Glutamatergic neuron (in vitro differentiated cells): ENCODE measurements around the gene TCF7L2. TPM values are rescaled to one million over a fixed set of nuclear protein-coding genes. Genes with fewer than 3 reads are reported as not detected.

Source experiments
- DNase-seq: peaks from one replicate; pipeline ENCODE4 v3.0.0; 2022
- H3K27ac Mint-ChIP-seq: one replicate; pipeline ENCODE4 v1.8.0; 2020; ENCODE audit warnings: mild to moderate bottlenecking, mixed read lengths, inconsistent platforms; ENCODE audit not compliant: unreplicated experiment
- H3K27me3 Mint-ChIP-seq: one replicate; pipeline ENCODE4 v1.8.0; 2020; ENCODE audit warnings: mild to moderate bottlenecking, moderate library complexity, mixed read lengths, inconsistent platforms; ENCODE audit not compliant: unreplicated experiment
- H3K36me3 Mint-ChIP-seq: one replicate; pipeline ENCODE4 v1.8.0; 2020; ENCODE audit warnings: mild to moderate bottlenecking, mixed read lengths, inconsistent platforms; ENCODE audit not compliant: unreplicated experiment
- H3K4me1 Mint-ChIP-seq: one replicate; pipeline ENCODE4 v1.8.0; 2020; ENCODE audit warnings: mild to moderate bottlenecking, low read depth, mixed read lengths, inconsistent platforms; ENCODE audit not compliant: unreplicated experiment
- H3K4me3 Mint-ChIP-seq: one replicate; pipeline ENCODE4 v1.8.0; 2020; ENCODE audit warnings: mild to moderate bottlenecking, mixed read lengths, inconsistent platforms; ENCODE audit not compliant: unreplicated experiment
- H3K9me3 Mint-ChIP-seq: one replicate; pipeline ENCODE4 v1.8.0; 2020; ENCODE audit warnings: mild to moderate bottlenecking, moderate library complexity, mixed read lengths, inconsistent platforms; ENCODE audit not compliant: unreplicated experiment
- total RNA-seq: library from RNA; stranded (reverse); fragmentation: NEBNext Ultra II Directional; extraction: Animal tissue kit (Norgen Biotek cat#: 25700); gene quantifications from one replicate; pipeline ENCODE4 v1.2.1, GENCODE V29; 2021; ENCODE audit not compliant: unreplicated experiment
- TF ChIP-seq, protein P1 (sequence below): fragments of 200-600 bp; sonication (generic); IDR thresholded peaks from one replicate; pipeline ENCODE4 v1.5.0; 2021; ENCODE audit not compliant: partially characterized antibody, unreplicated experiment

TCF7L2 gene
- total RNA-seq, 1 donor from 2014 or later, result 5.0 TPM

DNA sequence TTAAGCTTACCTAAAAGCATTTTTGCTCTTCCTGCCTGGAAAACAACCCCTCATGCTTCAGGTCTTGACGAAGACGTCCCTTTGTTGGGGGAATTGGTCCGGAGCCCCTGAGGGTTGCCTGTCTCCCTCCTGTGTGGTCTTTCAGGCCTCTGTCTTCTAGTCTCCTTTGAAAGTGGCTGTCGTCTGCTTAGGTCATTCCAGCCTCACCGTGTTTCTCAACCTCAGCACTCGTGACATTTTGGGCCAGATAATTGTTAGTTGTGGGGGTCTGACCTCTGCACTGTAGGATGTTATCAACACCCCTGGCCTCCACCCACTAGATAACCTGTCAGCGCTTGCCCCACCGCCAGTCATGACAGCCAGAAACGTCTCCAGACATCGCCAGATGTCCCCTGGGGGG, 219.1 kb downstream of the TCF7L2 start:
- Mint-ChIP-seq H3K27ac (no peak overlapping the region), H3K4me3 (no peak overlapping the region), H3K4me1 (peaks cover 3% of the 10 kb centered on the region), H3K27me3 (peaks cover 2% of the 10 kb centered on the region), H3K9me3 (peaks cover 4% of the 10 kb centered on the region), H3K36me3 (no peaks in the 10 kb centered on the region)
- DNase-seq, result no peak
- TF ChIP-seq, protein P1, sequence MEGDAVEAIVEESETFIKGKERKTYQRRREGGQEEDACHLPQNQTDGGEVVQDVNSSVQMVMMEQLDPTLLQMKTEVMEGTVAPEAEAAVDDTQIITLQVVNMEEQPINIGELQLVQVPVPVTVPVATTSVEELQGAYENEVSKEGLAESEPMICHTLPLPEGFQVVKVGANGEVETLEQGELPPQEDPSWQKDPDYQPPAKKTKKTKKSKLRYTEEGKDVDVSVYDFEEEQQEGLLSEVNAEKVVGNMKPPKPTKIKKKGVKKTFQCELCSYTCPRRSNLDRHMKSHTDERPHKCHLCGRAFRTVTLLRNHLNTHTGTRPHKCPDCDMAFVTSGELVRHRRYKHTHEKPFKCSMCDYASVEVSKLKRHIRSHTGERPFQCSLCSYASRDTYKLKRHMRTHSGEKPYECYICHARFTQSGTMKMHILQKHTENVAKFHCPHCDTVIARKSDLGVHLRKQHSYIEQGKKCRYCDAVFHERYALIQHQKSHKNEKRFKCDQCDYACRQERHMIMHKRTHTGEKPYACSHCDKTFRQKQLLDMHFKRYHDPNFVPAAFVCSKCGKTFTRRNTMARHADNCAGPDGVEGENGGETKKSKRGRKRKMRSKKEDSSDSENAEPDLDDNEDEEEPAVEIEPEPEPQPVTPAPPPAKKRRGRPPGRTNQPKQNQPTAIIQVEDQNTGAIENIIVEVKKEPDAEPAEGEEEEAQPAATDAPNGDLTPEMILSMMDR, result no peak

DNA sequence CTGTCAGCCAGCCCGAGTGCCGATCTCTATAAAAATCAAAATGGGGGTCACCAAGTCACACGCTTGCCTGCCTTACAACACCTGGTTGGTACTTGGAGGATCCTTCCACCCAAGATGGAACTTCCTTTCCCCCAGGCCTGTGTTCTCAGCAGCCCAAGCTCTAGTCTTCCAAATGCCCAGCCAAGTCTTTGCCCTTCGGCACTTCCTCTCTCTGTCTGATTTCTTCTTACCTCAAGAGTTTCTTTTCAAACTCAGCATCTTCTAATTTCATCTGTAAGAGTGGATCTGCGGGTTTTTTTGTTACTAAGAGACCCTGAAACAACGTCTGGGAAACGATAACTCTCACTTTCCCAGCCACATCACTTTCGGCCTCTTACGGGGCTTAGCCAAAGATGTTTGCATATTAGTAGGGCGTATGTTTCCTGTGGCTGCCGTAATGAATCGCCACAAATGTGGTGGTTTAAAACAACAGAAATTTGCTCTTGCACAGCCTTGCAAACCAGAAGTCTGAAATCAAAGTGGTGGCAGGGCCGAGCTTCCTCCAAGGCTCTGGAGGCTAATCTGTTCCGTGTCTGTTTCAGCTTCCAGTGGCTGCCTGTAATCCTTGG, 219.9 kb downstream of the TCF7L2 start:
- peaks cover 3% of the 10 kb centered on the region for H3K4me1 Mint-ChIP-seq
- DNase-seq, result no peak
- no peaks in the 10 kb centered on the region for H3K36me3 Mint-ChIP-seq
- TF ChIP-seq, protein P1, result no peak
- H3K9me3 Mint-ChIP-seq, result peaks cover 3% of the 10 kb centered on the region
- H3K27me3 Mint-ChIP-seq, result peaks cover 2% of the 10 kb centered on the region
- no peak overlapping the region for H3K4me3 Mint-ChIP-seq
- no peak overlapping the region for H3K27ac Mint-ChIP-seq

DNA sequence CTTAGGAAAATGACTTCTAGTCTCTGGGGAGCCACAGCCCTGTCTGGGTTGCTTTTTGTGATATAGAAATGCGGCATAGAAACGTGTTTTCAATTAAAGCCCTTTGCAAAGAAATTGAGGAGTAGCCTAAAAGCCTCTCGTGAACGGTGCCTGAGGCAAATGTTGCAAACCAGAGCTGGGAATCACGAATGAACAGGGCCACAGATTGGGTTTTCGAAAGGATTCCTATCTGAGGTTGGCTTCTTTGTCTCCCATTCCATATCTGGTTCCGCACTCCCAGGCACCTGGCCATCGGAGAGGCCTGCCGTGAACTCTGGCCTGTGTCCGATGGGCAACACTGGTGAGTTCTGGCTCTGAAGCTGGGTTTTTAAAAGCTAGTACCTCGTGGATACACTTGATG, 221.6 kb downstream of the TCF7L2 start:
- Mint-ChIP-seq H3K9me3 (no peaks in the 10 kb centered on the region), H3K27ac (no peak overlapping the region), H3K36me3 (no peaks in the 10 kb centered on the region), H3K4me1 (no peaks in the 10 kb centered on the region), H3K27me3 (peaks cover 2% of the 10 kb centered on the region), H3K4me3 (no peak overlapping the region)
- TF ChIP-seq, protein P1, result no peak
- DNase-seq, result no peak

DNA sequence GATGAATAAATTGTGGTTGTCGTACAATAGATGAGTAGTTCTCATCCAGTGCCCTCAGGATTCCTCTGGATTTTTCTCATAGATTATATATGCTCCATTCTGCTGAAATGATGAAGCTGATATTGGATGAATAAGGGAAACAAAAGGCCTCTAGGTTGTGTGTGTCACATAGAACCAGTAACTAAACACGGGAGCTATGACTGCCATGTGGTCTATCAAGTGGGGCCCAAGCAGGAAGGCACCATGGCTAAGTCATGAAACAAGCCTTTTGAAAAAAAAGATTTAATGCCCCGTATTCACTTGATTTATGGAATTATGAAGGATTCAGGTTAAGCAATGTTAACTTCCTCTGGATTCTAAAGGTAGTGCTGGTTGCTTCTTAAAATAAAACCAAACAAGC, 225.1 kb downstream of the TCF7L2 start:
- Mint-ChIP-seq H3K9me3 (no peaks in the 10 kb centered on the region), H3K27me3 (peaks cover 2% of the 10 kb centered on the region), H3K27ac (no peak overlapping the region), H3K4me1 (peaks cover 2% of the 10 kb centered on the region), H3K36me3 (no peaks in the 10 kb centered on the region), H3K4me3 (no peak overlapping the region)
- DNase-seq, result no peak
- TF ChIP-seq, protein P1, result no peak

DNA sequence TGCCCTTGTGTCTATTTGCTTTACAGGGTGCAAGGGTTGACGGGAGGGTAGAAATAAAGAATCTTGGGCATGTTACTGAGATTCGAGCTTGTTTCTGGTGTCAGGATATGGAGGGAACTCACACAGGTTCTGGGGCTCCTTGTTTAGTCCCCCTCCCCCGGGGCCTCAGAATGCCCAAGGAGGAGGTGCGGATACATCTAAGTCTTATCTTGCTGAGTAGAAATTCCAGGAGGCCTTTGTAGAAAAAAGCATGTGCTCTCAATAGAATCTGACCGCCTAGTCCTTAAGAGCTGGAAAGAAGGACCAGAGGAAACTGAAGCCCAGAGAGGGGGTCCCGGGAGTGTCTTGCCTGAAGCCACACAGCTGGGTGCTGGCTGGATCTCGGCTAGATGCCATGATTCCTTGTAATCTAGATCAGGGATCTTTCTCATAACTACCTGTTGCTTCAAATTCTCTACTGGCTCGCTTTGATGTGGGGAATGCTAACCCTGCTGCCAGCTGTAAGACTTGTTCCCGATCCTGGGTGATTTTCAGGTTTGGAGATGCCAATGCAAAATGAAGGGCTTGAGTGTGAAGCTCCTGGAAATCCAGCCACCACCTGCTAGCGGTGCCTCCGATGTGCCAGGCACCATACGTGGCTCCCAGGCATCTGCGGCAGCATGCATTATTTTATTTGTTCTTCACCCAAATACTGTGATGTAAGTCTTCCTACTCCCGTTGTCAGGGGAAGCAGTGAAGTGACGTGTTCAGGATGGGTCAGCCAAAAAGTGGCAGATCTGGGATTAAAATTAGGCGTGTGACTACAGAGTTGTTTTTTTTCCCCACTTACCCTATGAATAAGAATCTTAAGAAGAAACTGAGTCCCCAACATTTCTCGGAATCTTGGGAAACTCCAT, 226.0 kb downstream of the TCF7L2 start:
- Mint-ChIP-seq H3K4me3 (no peak overlapping the region), H3K36me3 (no peaks in the 10 kb centered on the region), H3K27ac (no peak overlapping the region), H3K27me3 (peaks cover 2% of the 10 kb centered on the region), H3K4me1 (peaks cover 5% of the 10 kb centered on the region), H3K9me3 (no peaks in the 10 kb centered on the region)
- no peak for DNase-seq
- TF ChIP-seq, protein P1, result no peak
